Measurements from ENCODE around the gene IL36B.
A peak's percentile ranks its signal among the peaks of the same experiment; 100 is the strongest.

IL36B gene

GRCh38 chr2:113007250-113007649 is 45.4 kb downstream of the IL36B start:
- TF ChIP-seq CTCF (IDR thresholded peaks at IDR 0.05; ENCODE audit: insufficient read depth, low read depth, low read length, missing control alignments): no peak
- H3K4me3 ChIP-seq (ENCODE audit: low read depth, low read length): no peak overlapping the region
- no peak for DNase-seq (ENCODE audit: low read depth)

- no peak for DNase-seq (ENCODE audit: low read depth)
- no peak within 1 kb of the TSS for H3K4me3 ChIP-seq (ENCODE audit: low read depth, low read length)
- no peak for TF ChIP-seq CTCF (IDR thresholded peaks at IDR 0.05; ENCODE audit: insufficient read depth, low read depth, low read length, missing control alignments)
Measured at GRCh38 chr2:113005030-113005509, 47.6 kb downstream of the IL36B start, which contains the start of gene IL36A. IL36A (plus strand) TSS chr2:113005459; CDS start chr2:113005872, 413 bp downstream.

GRCh38 chr2:113002677-113003076 is 50.0 kb downstream of the IL36B start:
- DNase-seq (ENCODE audit: low read depth): no peak
- no peak overlapping the region for H3K4me3 ChIP-seq (ENCODE audit: low read depth, low read length)
- TF ChIP-seq CTCF (IDR thresholded peaks at IDR 0.05; ENCODE audit: insufficient read depth, low read depth, low read length, missing control alignments): no peak

GRCh38 chr2:113000436-113000835 is 52.2 kb downstream of the IL36B start:
- no peak for TF ChIP-seq CTCF (IDR thresholded peaks at IDR 0.05; ENCODE audit: insufficient read depth, low read depth, low read length, missing control alignments)
- DNase-seq (ENCODE audit: low read depth): no peak
- no peak overlapping the region for H3K4me3 ChIP-seq (ENCODE audit: low read depth, low read length)

- TF ChIP-seq CTCF (IDR thresholded peaks at IDR 0.05; ENCODE audit: insufficient read depth, low read depth, low read length, missing control alignments): no peak
- no peak overlapping the region for H3K4me3 ChIP-seq (ENCODE audit: low read depth, low read length)
- DNase-seq (ENCODE audit: low read depth): no peak
Measured at GRCh38 chr2:112997151-112997550, 55.5 kb downstream of the IL36B start.

GRCh38 chr2:112996635-112997034 is 56.0 kb downstream of the IL36B start:
- no peak overlapping the region for H3K4me3 ChIP-seq (ENCODE audit: low read depth, low read length)
- TF ChIP-seq CTCF (IDR thresholded peaks at IDR 0.05; ENCODE audit: insufficient read depth, low read depth, low read length, missing control alignments): no peak
- peak; percentile 43 for DNase-seq (ENCODE audit: low read depth)

GRCh38 chr2:112995346-112995920 is 57.2 kb downstream of the IL36B start:
- TF ChIP-seq CTCF (IDR thresholded peaks at IDR 0.05; ENCODE audit: insufficient read depth, low read depth, low read length, missing control alignments): no peak
- DNase-seq (ENCODE audit: low read depth): peak; percentile 26

More at GRCh38 chr2:112995346-112995920, 57.2 kb downstream of the IL36B start:
- no peak overlapping the region for H3K4me3 ChIP-seq (ENCODE audit: low read depth, low read length)

Measured in GM12865 (cell line).